RWPE1 (cell line): ENCODE results near the gene SMYD5.
"Not testable (repeated sequence)": the region's sequence is repeated elsewhere in the genome, so short reads cannot be mapped to it uniquely, and the experiment has no call there.

Experiments used
- CTCF ChIA-PET: fragments of 350-600 bp; sonication (Branson Sonifier 250); formaldehyde crosslinking; extraction: SDS; loops from one replicate; lab custom pipeline; 2021; lab: Yijun Ruan, JAX
- POLR2A ChIA-PET: fragments of 400-600 bp; formaldehyde crosslinking; extraction: SDS; loops from one replicate; lab custom pipeline; 2020; ENCODE audit warnings: antibody characterized with exemption; ENCODE audit not compliant: low non-redundant PET; lab: Yijun Ruan, JAX
- DNase-seq: peaks from one replicate; pipeline ENCODE4 v3.0.0; 2012; ENCODE audit warnings: low spot score
- H3K27ac ChIP-seq: fragments of 450-650 bp; 2 replicates; pipeline ENCODE4 v1.5.1; 2017
- TF ChIP-seq, protein P1 (sequence below): fragments of 450-650 bp; conservative IDR thresholded peaks from 2 replicates; pipeline ENCODE4 v1.5.1; 2017; ENCODE audit warnings: low read depth, mild to moderate bottlenecking

Gene SMYD5

GRCh38 chr2:73185965-73186364, 28.1 kb upstream of the SMYD5 start:
- H3K27ac ChIP-seq: no peak overlapping the region
- ChIA-PET CTCF (interaction anchor here (1.4 kb wide), 1 partner anchor 9 kb away, joined by 7 read pairs; no protein-coding TSS in a partner anchor), POLR2A (no interaction called here)
- TF ChIP-seq, protein P1, sequence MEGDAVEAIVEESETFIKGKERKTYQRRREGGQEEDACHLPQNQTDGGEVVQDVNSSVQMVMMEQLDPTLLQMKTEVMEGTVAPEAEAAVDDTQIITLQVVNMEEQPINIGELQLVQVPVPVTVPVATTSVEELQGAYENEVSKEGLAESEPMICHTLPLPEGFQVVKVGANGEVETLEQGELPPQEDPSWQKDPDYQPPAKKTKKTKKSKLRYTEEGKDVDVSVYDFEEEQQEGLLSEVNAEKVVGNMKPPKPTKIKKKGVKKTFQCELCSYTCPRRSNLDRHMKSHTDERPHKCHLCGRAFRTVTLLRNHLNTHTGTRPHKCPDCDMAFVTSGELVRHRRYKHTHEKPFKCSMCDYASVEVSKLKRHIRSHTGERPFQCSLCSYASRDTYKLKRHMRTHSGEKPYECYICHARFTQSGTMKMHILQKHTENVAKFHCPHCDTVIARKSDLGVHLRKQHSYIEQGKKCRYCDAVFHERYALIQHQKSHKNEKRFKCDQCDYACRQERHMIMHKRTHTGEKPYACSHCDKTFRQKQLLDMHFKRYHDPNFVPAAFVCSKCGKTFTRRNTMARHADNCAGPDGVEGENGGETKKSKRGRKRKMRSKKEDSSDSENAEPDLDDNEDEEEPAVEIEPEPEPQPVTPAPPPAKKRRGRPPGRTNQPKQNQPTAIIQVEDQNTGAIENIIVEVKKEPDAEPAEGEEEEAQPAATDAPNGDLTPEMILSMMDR: no peak
- no peak for DNase-seq

DNA sequence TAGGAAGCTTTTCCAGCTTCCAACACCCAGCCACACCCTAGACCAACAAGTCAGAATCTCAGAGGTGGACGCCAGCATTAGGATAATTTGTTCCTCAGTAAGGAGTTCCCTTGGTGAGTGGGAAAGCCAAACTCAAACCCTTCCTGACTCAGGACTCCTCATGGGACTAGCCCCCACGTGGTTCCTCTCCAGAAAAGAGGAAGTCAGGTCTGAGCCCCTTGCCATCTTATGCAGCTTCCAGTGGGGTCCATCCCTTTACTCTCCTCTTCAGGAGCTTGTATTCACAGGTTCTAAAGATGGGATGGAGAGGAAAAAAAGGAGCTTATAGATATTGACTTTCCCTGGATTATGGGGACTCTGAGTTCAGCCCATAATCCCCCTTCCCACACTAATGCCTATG, 26.5 kb upstream of the SMYD5 start:
- POLR2A ChIA-PET: no interaction called here
- CTCF ChIA-PET: interaction anchor here (0.7 to 0.8 kb wide), 2 partner anchors 214 to 1591 kb away, joined by 4 read pairs; no protein-coding TSS in a partner anchor
- no peak for DNase-seq
- no peak overlapping the region for H3K27ac ChIP-seq
- TF ChIP-seq, protein P1: no peak

GRCh38 chr2:73197579-73197978, 16.5 kb upstream of the SMYD5 start:
- ChIA-PET POLR2A (no interaction called here), CTCF (interaction anchor here (0.6 kb wide), 1 partner anchor 1187 kb away, joined by 4 read pairs; no protein-coding TSS in a partner anchor)
- H3K27ac ChIP-seq: no peak overlapping the region
- no peak for DNase-seq
- TF ChIP-seq, protein P1: no peak

DNA sequence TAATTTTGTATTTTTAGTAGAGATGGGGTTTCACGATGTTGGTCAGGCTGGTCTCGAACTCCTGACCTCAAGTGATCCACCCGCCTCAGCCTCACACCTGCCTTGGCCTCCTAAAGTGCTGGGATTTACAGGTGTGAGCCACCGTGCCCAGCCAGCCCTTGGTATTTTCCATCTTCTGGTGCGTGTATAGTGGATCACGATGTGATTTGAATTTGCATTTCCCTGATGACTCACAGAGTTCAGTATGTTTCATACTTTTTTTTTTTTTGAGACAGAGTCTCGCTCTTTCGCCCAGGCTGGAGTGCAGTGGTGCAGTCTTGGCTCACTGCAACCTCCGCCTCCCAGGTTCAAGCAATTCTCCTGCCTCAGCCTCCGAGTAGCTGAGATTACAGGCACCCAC, 13.8 kb upstream of the SMYD5 start:
- CTCF ChIA-PET: interaction anchor here (2.2 kb wide), 1 partner anchor 23 kb away, joined by 14 read pairs; no protein-coding TSS in a partner anchor
- POLR2A ChIA-PET, H3K27ac ChIP-seq, DNase-seq: not testable (repeated sequence)

GRCh38 chr2:73202156-73203054, 11.6 kb upstream of the SMYD5 start, which contains the start of gene NOTO:
Gene NOTO (plus strand): TSS chr2:73202574. CDS start chr2:73202667, 93 bp downstream.
- no peak for DNase-seq
- H3K27ac ChIP-seq: no peak within 1 kb of the TSS
- ChIA-PET CTCF (interaction anchor here (2.2 to 2.6 kb wide), 2 partner anchors 10 to 25 kb away, joined by 7 to 14 read pairs; no protein-coding TSS in a partner anchor), POLR2A (no interaction called here)
- TF ChIP-seq, protein P1: no peak

- CTCF ChIA-PET: interaction anchor here (0.6 to 2.6 kb wide), 2 partner anchors 9 to 96 kb away, joined by 3 to 7 read pairs; no protein-coding TSS in a partner anchor
Observed at GRCh38 chr2:73203055-73203681, 10.9 kb upstream of the SMYD5 start.

More at GRCh38 chr2:73203055-73203681, 10.9 kb upstream of the SMYD5 start:
- TF ChIP-seq, protein P1: no peak
- DNase-seq: no peak
- POLR2A ChIA-PET: no interaction called here
- H3K27ac ChIP-seq: no peak overlapping the region
